Lung (tissue), 12 donors: ENCODE results near the gene KMT2C. TPM values are rescaled to one million over a fixed set of nuclear protein-coding genes. Genes with fewer than 3 reads are reported as not detected.

ENCODE experiments used
- ATAC-seq: fragments of 200-7000 bp; cut with Tn5 transposase; one replicate; pipeline ENCODE4 v1.9.1; 2020; ENCODE audit warnings: moderate number of reproducible peaks; ENCODE audit not compliant: insufficient read depth, low FRiP score
- DNase-seq, 3 donors: peaks; one replicate each; pipeline ENCODE4 v3.0.0-alpha.2; 2013 to 2017
- H3K27ac ChIP-seq, 2 donors: one replicate each; pipeline ENCODE4 v1.5.1; 2013; ENCODE audit warnings: mild to moderate bottlenecking in 2 of 2, moderate library complexity in 2 of 2, control low read depth in 1 of 2, inconsistent platforms in 1 of 2, low read depth in 1 of 2, low read length in 1 of 2
- H3K27me3 ChIP-seq, 3 donors: one replicate each; pipeline ENCODE4 v1.5.1; 2013; ENCODE audit warnings: low read length in 2 of 3; ENCODE audit not compliant: control insufficient read depth in 3 of 3, insufficient read depth in 3 of 3
- H3K36me3 ChIP-seq, 4 donors: one replicate each; pipeline ENCODE4 v1.5.1; 2013; ENCODE audit warnings: low read length in 4 of 4, mild to moderate bottlenecking in 1 of 4, moderate library complexity in 1 of 4; ENCODE audit not compliant: control insufficient read depth in 4 of 4, insufficient read depth in 4 of 4
- H3K4me1 ChIP-seq, 5 donors: one replicate each; pipeline ENCODE4 v1.5.1; 2013; ENCODE audit warnings: low read length in 5 of 5, mild to moderate bottlenecking in 2 of 5, moderate library complexity in 1 of 5; ENCODE audit not compliant: control insufficient read depth in 5 of 5, insufficient read depth in 5 of 5
- H3K4me3 ChIP-seq: one replicate; pipeline ENCODE4 v1.5.1; 2013; ENCODE audit warnings: mild to moderate bottlenecking, control low read depth, moderate library complexity
- H3K9ac ChIP-seq, 2 donors: one replicate each; pipeline ENCODE4 v1.5.1; 2013; ENCODE audit warnings: low read length in 2 of 2, control low read depth in 1 of 2; ENCODE audit not compliant: insufficient read depth in 1 of 2
- H3K9me3 ChIP-seq, 4 donors: one replicate each; pipeline ENCODE4 v1.5.1; 2013; ENCODE audit warnings: low read length in 3 of 4, mild to moderate bottlenecking in 1 of 4, moderate library complexity in 1 of 4; ENCODE audit not compliant: control insufficient read depth in 4 of 4, insufficient read depth in 3 of 4
- CTCF ChIP-seq: IDR thresholded peaks from 2 replicates; pipeline ENCODE4 v1.5.1; 2012; ENCODE audit warnings: mild to moderate bottlenecking; ENCODE audit errors: control extremely low read depth, extremely low read depth
- WGBS, 2 donors: extraction: QIAGEN DNeasy Blood & Tissue Kit; methylation state at CpG; one replicate each; pipeline ENCODE4 v1.1.7; 2013; 5-methylcytosine and 5-hydroxymethylcytosine counted together
- polyA plus RNA-seq, 2 donors: library from polyadenylated mRNA; stranded (reverse); fragments of 200-250 nt; gene quantifications; one replicate each; pipeline ENCODE4 v1.2.1, GENCODE V29; 2013
- total RNA-seq, 2 donors: library from RNA; depleted of rRNA in 1 of 2; stranded (reverse); fragments of >200 nt in 1 of 2; gene quantifications; one replicate each; pipeline ENCODE4 v1.2.1, GENCODE V29; 2014 to 2021
- donor health status: control.
- donor health status: control.
- donor health status: Bipolar disorder and iron deficiency.
- donor health status: healthy.
- donor health status: DM: yes; HTN: yes; CAD: no.

The KMT2C gene
- total and polyA plus RNA-seq, 4 donors, result 10.2 to 115 (median 52.3) TPM

GRCh38 chr7:152464312-152465118 is 28.7 kb upstream of the KMT2C start:
- H3K27ac ChIP-seq, result peak overlapping the region; percentile 100

GRCh38 chr7:152463709-152464311 is 28.0 kb upstream of the KMT2C start:
- H3K27ac ChIP-seq, result peak overlapping the region; percentile 100
- H3K9ac ChIP-seq, result peak overlapping the region in 1 of 2 donors; percentile 88
- H3K36me3 ChIP-seq, result no peaks in the 10 kb centered on the region
- peaks cover 0 to 14% (median 3%) of the 10 kb centered on the region in 5 donors for H3K4me1 ChIP-seq
- no peaks in the 10 kb centered on the region for H3K27me3 ChIP-seq
- DNase-seq (peak; percentile 100), ATAC-seq (peak; percentile 96)
- WGBS, 2 donors, result 0 to 1% methylated on average over 45 to 71 of the region's 71 CpGs
- H3K4me3 ChIP-seq, result peak overlapping the region; percentile 95
- H3K9me3 ChIP-seq, result no peaks in the 10 kb centered on the region
- no peak for TF ChIP-seq CTCF

More at GRCh38 chr7:152464312-152465118, 28.7 kb upstream of the KMT2C start:
- Histone ChIP-seq H3K9me3 (no peaks in the 10 kb centered on the region), H3K36me3 (no peaks in the 10 kb centered on the region), H3K4me3 (peak overlapping the region; percentile 95), H3K4me1 (peaks cover 0 to 14% (median 3%) of the 10 kb centered on the region in 5 donors), H3K27me3 (no peaks in the 10 kb centered on the region), H3K9ac (peak overlapping the region; percentile 45 to 88)
- DNase-seq, result peak; percentile 83 to 89 (median 88)
- TF ChIP-seq CTCF, result no peak
- 0 to 1% methylated on average over 62 to 91 of the region's 91 CpGs for WGBS, 2 donors
- ATAC-seq, result peak; percentile 67

- peak in 2 of 3 donors; percentile 74 to 80 for DNase-seq
- Histone ChIP-seq H3K9ac (peak overlapping the region; percentile 39 to 54), H3K9me3 (no peaks in the 10 kb centered on the region), H3K4me3 (peak overlapping the region; percentile 51), H3K36me3 (no peaks in the 10 kb centered on the region), H3K27me3 (no peaks in the 10 kb centered on the region), H3K27ac (peak overlapping the region; percentile 74 to 91), H3K4me1 (peaks cover 0 to 14% (median 3%) of the 10 kb centered on the region in 5 donors)
- WGBS, 2 donors, result 2% methylated on average over 29 of the region's 29 CpGs
- TF ChIP-seq CTCF, result no peak
- no peak for ATAC-seq
These were observed 27.3 kb upstream of the KMT2C start for GRCh38 chr7:152462995-152463708.
